IMR-90 (cell line): ENCODE results near the gene KIF1B. TPM values are rescaled to one million over a fixed set of nuclear protein-coding genes. Genes with fewer than 3 reads are reported as not detected.

Experiments used
- ATAC-seq: fragments of 200-7000 bp; cut with Tn5 transposase; 2 replicates; pipeline ENCODE4 v1.9.1; 2020; ENCODE audit warnings: low read depth, mild to moderate bottlenecking, moderate library complexity
- BruUV-seq: library from RNA; stranded (reverse); fragments of 400-500 nt; replicated peaks from 2 replicates; lab custom pipeline; 2021; lab: Mats Ljungman, UMichigan
- CTCF ChIA-PET: fragments of 300-600 bp; formaldehyde crosslinking; extraction: SDS; loops from one replicate; lab custom pipeline; 2021; ENCODE audit warnings: antibody characterized with exemption; lab: Yijun Ruan, JAX
- POLR2A ChIA-PET: fragments of 300-600 bp; sonication (Branson Sonifier 250); formaldehyde crosslinking; loops from one replicate; lab custom pipeline; 2022; ENCODE audit warnings: antibody characterized with exemption; ENCODE audit not compliant: unreplicated experiment; lab: Charles Lee
- DNase-seq: peaks from one replicate; pipeline ENCODE4 v3.0.0; 2013
- H2AFZ ChIP-seq: replicated peaks from 2 replicates; pipeline ENCODE3; 2013; ENCODE audit warnings: low read length, mild to moderate bottlenecking; ENCODE audit not compliant: poor library complexity
- H2AK5ac ChIP-seq: 2 replicates; pipeline ENCODE4 v1.6.1; 2013; ENCODE audit warnings: low read depth, low read length, inconsistent platforms
- H2AK9ac ChIP-seq: replicated peaks from 2 replicates; pipeline ENCODE3; 2013; ENCODE audit warnings: mild to moderate bottlenecking, low read depth, low read length, moderate library complexity; ENCODE audit not compliant: poor library complexity
- H2BK120ac ChIP-seq: 2 replicates; pipeline ENCODE4 v1.6.1; 2013; ENCODE audit warnings: low read depth, low read length, inconsistent platforms
- H2BK15ac ChIP-seq: 3 replicates; pipeline ENCODE4 v1.6.1; 2013; ENCODE audit warnings: low read depth, low read length, inconsistent platforms
- H2BK20ac ChIP-seq: 2 replicates; pipeline ENCODE4 v1.6.1; 2013; ENCODE audit warnings: low read depth, mild to moderate bottlenecking, inconsistent platforms, low read length, moderate library complexity
- H2BK5ac ChIP-seq: 2 replicates; pipeline ENCODE4 v1.6.1; 2013; ENCODE audit warnings: mild to moderate bottlenecking, low read depth, low read length, inconsistent platforms; ENCODE audit not compliant: poor library complexity, severe bottlenecking
- H3K14ac ChIP-seq: replicated peaks from 2 replicates; pipeline ENCODE4 v1.6.1; 2013; ENCODE audit warnings: low read depth, low read length, inconsistent platforms
- H3K18ac ChIP-seq: 2 replicates; pipeline ENCODE4 v1.6.1; 2013; ENCODE audit warnings: low read depth, low read length, control low read depth
- H3K23ac ChIP-seq: 2 replicates; pipeline ENCODE4 v1.6.1; 2013; ENCODE audit warnings: low read depth, low read length, inconsistent platforms
- H3K27ac ChIP-seq: 2 replicates; pipeline ENCODE4 v1.5.1; 2013; ENCODE audit warnings: mild to moderate bottlenecking, control low read depth, low read length; ENCODE audit not compliant: insufficient read depth
- H3K27me3 ChIP-seq: 2 replicates; pipeline ENCODE4 v1.6.1; 2013; ENCODE audit warnings: low read length; ENCODE audit not compliant: control insufficient read depth, insufficient read depth
- H3K36me3 ChIP-seq: 2 replicates; pipeline ENCODE4 v1.6.1; 2013; ENCODE audit warnings: low read length, mixed read lengths; ENCODE audit not compliant: control insufficient read depth, insufficient read depth
- H3K4ac ChIP-seq: 2 replicates; pipeline ENCODE4 v1.6.1; 2013; ENCODE audit warnings: low read depth, low read length, inconsistent platforms
- H3K4me1 ChIP-seq: 2 replicates; pipeline ENCODE4 v1.6.1; 2013; ENCODE audit warnings: low read length, mixed read lengths; ENCODE audit not compliant: control insufficient read depth, insufficient read depth
- H3K4me2 ChIP-seq: 2 replicates; pipeline ENCODE4 v1.6.1; 2013; ENCODE audit warnings: low read depth, mild to moderate bottlenecking, control low read depth, low read length, moderate library complexity
- H3K4me3 ChIP-seq: 2 replicates; pipeline ENCODE4 v1.5.1; 2013; ENCODE audit warnings: low read depth, mild to moderate bottlenecking, control low read depth, low read length, moderate library complexity; ENCODE audit not compliant: insufficient read depth
- H3K56ac ChIP-seq: 2 replicates; pipeline ENCODE4 v1.6.1; 2013; ENCODE audit warnings: low read length, inconsistent platforms; ENCODE audit not compliant: insufficient read depth; ENCODE audit errors: extremely low read depth
- H3K79me1 ChIP-seq, 2 experiments: 2 replicates each; pipeline ENCODE4 v1.6.1; 2013; ENCODE audit warnings: low read length in 2 of 2, inconsistent platforms in 1 of 2, low read depth in 1 of 2
- H3K9ac ChIP-seq: 2 replicates; pipeline ENCODE4 v1.6.1; 2013; ENCODE audit warnings: low read depth, low read length, control low read depth
- H3K9me1 ChIP-seq: 2 replicates; pipeline ENCODE4 v1.6.1; 2013; ENCODE audit warnings: low read length, inconsistent platforms; ENCODE audit not compliant: insufficient read depth
- H3K9me3 ChIP-seq: 2 replicates; pipeline ENCODE4 v1.6.1; 2013; ENCODE audit warnings: low read length; ENCODE audit not compliant: control insufficient read depth, insufficient read depth
- H4K20me1 ChIP-seq: 2 replicates; pipeline ENCODE4 v1.6.1; 2013; ENCODE audit warnings: low read length, inconsistent platforms; ENCODE audit not compliant: insufficient read depth
- H4K5ac ChIP-seq: 2 replicates; pipeline ENCODE4 v1.6.1; 2013; ENCODE audit warnings: mild to moderate bottlenecking, low read depth, low read length, control low read depth
- H4K8ac ChIP-seq, 2 experiments: 2 replicates each; pipeline ENCODE4 v1.6.1; 2013; ENCODE audit warnings: low read depth in 2 of 2, low read length in 2 of 2, control low read depth in 1 of 2, inconsistent platforms in 1 of 2
- H4K91ac ChIP-seq: 2 replicates; pipeline ENCODE4 v1.6.1; 2013; ENCODE audit warnings: low read depth, low read length, inconsistent platforms; ENCODE audit not compliant: insufficient read depth
- BHLHE40 ChIP-seq: fragments of 150-350 bp; IDR thresholded peaks from 2 replicates; pipeline ENCODE4 v1.6.1; 2016; ENCODE audit warnings: mild to moderate bottlenecking, low read depth, low read length
- CEBPB ChIP-seq: IDR thresholded peaks from 2 replicates; pipeline ENCODE4 v1.6.1; 2012; ENCODE audit warnings: low read depth, low read length, improper control_type of control experiment
- CHD1 ChIP-seq: IDR thresholded peaks from 2 replicates; pipeline ENCODE4 v1.6.1; 2012; ENCODE audit warnings: low read depth, low read length, improper control_type of control experiment
- FOS ChIP-seq: fragments of 150-350 bp; IDR thresholded peaks from 2 replicates; pipeline ENCODE4 v1.6.1; 2016; ENCODE audit warnings: low read depth, low read length
- MAFK ChIP-seq: IDR thresholded peaks from 2 replicates; pipeline ENCODE4 v1.6.1; 2012; ENCODE audit warnings: low read depth, low read length, improper control_type of control experiment
- MAZ ChIP-seq: IDR thresholded peaks from 2 replicates; pipeline ENCODE4 v1.6.1; 2012; ENCODE audit warnings: low read depth, mild to moderate bottlenecking, low read length, improper control_type of control experiment, moderate library complexity, borderline replicate concordance
- MXI1 ChIP-seq: IDR thresholded peaks from 2 replicates; pipeline ENCODE4 v1.6.1; 2012; ENCODE audit warnings: low read depth, mild to moderate bottlenecking, low read length, moderate library complexity, borderline replicate concordance
- NFE2L2 ChIP-seq: fragments of 150-350 bp; IDR thresholded peaks from 2 replicates; pipeline ENCODE4 v1.6.1; 2016; ENCODE audit warnings: low read depth, mild to moderate bottlenecking, low read length
- POLR2A ChIP-seq: IDR thresholded peaks from 2 replicates; pipeline ENCODE4 v1.6.1; 2012; ENCODE audit warnings: mild to moderate bottlenecking, low read depth, low read length
- RAD21 ChIP-seq: IDR thresholded peaks from 2 replicates; pipeline ENCODE4 v1.6.1; 2012; ENCODE audit warnings: low read length, improper control_type of control experiment
- RCOR1 ChIP-seq: IDR thresholded peaks from 2 replicates; pipeline ENCODE4 v1.6.1; 2012; ENCODE audit warnings: mild to moderate bottlenecking, low read length, improper control_type of control experiment; ENCODE audit not compliant: insufficient replicate concordance
- RFX5 ChIP-seq: IDR thresholded peaks from 2 replicates; pipeline ENCODE4 v1.8.0; 2012; ENCODE audit warnings: low read depth, mild to moderate bottlenecking, low read length, moderate library complexity
- SMC3 ChIP-seq: fragments of 150-350 bp; IDR thresholded peaks from 2 replicates; pipeline ENCODE4 v1.6.1; 2016; ENCODE audit warnings: low read depth, mild to moderate bottlenecking, antibody characterized with exemption, low read length, moderate library complexity
- WGBS, 2 experiments: methylation state at CpG; one replicate each; pipeline versions ENCODE4 v1.1.5 to v1.1.7; 2013; ENCODE audit warnings: missing lambda C conversion rate in 2 of 2; ENCODE audit not compliant: insufficient read length in 1 of 2; ENCODE audit errors: extremely low coverage in 2 of 2; 5-methylcytosine and 5-hydroxymethylcytosine counted together
- dilution Hi-C: fragments of 300-500 bp; cut with HindIII; formaldehyde crosslinking; loops from one replicate; pipeline ENCODE4 v1.14.3; 2018; ENCODE audit warnings: low sequenced_read_pairs; ENCODE audit not compliant: unreplicated experiment
- in situ Hi-C: fragments of 300-500 bp; cut with MboI; formaldehyde crosslinking; loops from 3 replicates; pipeline ENCODE4 v1.14.3; 2019; ENCODE audit warnings: low sequenced_read_pairs, inconsistent platforms, mixed read lengths
- intact Hi-C: fragments of 100-400 bp; cut with micrococcal nuclease; formaldehyde crosslinking; loops from 2 replicates; pipeline ENCODE4 v1.10.0; 2022
- polyA plus RNA-seq, 3 experiments: library from polyadenylated mRNA; depleted of rRNA; stranded (reverse); fragments of >200 nt; gene quantifications; 2 replicates each; pipeline ENCODE4 v1.2.3, GENCODE V29; 2012; ENCODE audit warnings: low replicate concordance in 1 of 3
- total RNA-seq: library from RNA; depleted of rRNA; stranded (reverse); fragments of >200 nt; gene quantifications from 2 replicates; pipeline ENCODE4 v1.2.3, GENCODE V29; 2012
- TF ChIP-seq, protein P1 (sequence below): fragments of 150-350 bp; IDR thresholded peaks from 2 replicates; pipeline ENCODE4 v1.6.1; 2016; ENCODE audit warnings: low read depth, mild to moderate bottlenecking, low read length, moderate library complexity, borderline replicate concordance
- TF ChIP-seq, protein P2 (sequence below): conservative IDR thresholded peaks from 2 replicates; pipeline ENCODE4 v1.5.1; 2012; ENCODE audit warnings: mild to moderate bottlenecking, low read depth, low read length, improper control_type of control experiment
- TF ChIP-seq, protein P3 (sequence below): fragments of 150-350 bp; IDR thresholded peaks from 2 replicates; pipeline ENCODE4 v1.6.1; 2017; ENCODE audit warnings: mild to moderate bottlenecking, antibody characterized with exemption, low read length, low read depth

Gene KIF1B
- total and polyA plus RNA-seq, 2 of the 4 experiments (the other 2 are of a cell fraction) = 13.0 to 21.1 TPM

DNA sequence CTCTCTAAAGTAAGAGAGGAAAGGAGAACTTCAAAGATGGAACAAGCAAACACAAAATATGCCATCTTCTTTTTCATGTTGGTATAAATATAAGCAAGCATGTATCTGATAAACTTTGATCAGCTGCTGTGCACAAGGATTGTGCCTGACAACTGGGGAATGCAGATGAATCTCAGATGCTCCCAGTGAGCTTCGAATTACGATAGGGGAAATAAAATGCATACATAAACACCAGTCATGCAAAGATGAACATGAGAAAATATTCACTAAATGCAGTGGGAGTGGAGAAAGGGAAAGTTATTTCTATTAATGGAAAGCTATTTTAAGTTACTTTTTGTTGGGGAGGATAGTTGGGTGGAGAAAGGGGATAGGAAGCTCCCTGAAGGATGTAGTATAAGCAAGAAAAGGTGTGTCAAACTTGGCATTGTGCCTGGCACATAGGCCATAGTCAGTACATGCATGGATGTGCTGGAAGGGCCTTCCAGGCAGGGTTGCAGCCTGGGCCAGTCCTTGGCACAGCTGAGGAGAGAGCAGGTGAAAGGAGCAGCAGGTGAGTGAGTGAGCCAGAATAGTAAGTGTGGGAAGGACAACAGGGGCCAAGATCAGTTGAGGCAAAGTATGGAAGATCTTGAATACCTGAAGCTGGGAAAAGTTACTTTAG is 130.7 kb downstream of the KIF1B start:
- Histone ChIP-seq H3K4me2 (no peak overlapping the region; the same call in 1 of the 2 replicates), H4K91ac (no peak overlapping the region), H2AK5ac (no peak overlapping the region), H2BK5ac (no peak overlapping the region), H3K79me1 (no peaks in the 10 kb centered on the region), H3K4ac (no peak overlapping the region), H2AK9ac (no peak overlapping the region), H3K9me3 (no peaks in the 10 kb centered on the region), H3K23ac (no peak overlapping the region), H4K20me1 (no peaks in the 10 kb centered on the region), H2BK20ac (no peak overlapping the region), H2BK120ac (no peak overlapping the region), H2AFZ (no peak overlapping the region), H3K36me3 (peaks cover 16% of the 10 kb centered on the region), H2BK15ac (no peak overlapping the region), H4K5ac (no peak overlapping the region), H3K9ac (no peak overlapping the region), H3K4me3 (no peak overlapping the region), H3K14ac (no peak overlapping the region), H3K18ac (no peak overlapping the region), H3K56ac (no peak overlapping the region), H3K9me1 (0 out of 2 replicates have a peak, but pooled peaks cover 2% of the 10 kb centered on the region), H3K27me3 (no peaks in the 10 kb centered on the region), H4K8ac (no peak overlapping the region), H3K4me1 (peaks cover 5% of the 10 kb centered on the region), H3K27ac (no peak overlapping the region)
- DNase-seq (peak; percentile 17), ATAC-seq (peak; percentile 63)
- BruUV-seq = no TSS peak
- ChIA-PET POLR2A (interaction anchor here (0.6 kb wide), 1 partner anchor 109 kb away, joined by 3 read pairs; the partner anchor contains the start of gene CORT), CTCF (no interaction called here)
- TF ChIP-seq POLR2A = no peak
- TF ChIP-seq RFX5 = no peak
- TF ChIP-seq, protein P1, sequence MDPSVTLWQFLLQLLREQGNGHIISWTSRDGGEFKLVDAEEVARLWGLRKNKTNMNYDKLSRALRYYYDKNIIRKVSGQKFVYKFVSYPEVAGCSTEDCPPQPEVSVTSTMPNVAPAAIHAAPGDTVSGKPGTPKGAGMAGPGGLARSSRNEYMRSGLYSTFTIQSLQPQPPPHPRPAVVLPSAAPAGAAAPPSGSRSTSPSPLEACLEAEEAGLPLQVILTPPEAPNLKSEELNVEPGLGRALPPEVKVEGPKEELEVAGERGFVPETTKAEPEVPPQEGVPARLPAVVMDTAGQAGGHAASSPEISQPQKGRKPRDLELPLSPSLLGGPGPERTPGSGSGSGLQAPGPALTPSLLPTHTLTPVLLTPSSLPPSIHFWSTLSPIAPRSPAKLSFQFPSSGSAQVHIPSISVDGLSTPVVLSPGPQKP = no peak
- TF ChIP-seq SMC3 = no peak
- TF ChIP-seq RCOR1 = no peak
- TF ChIP-seq, protein P2, sequence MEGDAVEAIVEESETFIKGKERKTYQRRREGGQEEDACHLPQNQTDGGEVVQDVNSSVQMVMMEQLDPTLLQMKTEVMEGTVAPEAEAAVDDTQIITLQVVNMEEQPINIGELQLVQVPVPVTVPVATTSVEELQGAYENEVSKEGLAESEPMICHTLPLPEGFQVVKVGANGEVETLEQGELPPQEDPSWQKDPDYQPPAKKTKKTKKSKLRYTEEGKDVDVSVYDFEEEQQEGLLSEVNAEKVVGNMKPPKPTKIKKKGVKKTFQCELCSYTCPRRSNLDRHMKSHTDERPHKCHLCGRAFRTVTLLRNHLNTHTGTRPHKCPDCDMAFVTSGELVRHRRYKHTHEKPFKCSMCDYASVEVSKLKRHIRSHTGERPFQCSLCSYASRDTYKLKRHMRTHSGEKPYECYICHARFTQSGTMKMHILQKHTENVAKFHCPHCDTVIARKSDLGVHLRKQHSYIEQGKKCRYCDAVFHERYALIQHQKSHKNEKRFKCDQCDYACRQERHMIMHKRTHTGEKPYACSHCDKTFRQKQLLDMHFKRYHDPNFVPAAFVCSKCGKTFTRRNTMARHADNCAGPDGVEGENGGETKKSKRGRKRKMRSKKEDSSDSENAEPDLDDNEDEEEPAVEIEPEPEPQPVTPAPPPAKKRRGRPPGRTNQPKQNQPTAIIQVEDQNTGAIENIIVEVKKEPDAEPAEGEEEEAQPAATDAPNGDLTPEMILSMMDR = no peak
- TF ChIP-seq, protein P3, sequence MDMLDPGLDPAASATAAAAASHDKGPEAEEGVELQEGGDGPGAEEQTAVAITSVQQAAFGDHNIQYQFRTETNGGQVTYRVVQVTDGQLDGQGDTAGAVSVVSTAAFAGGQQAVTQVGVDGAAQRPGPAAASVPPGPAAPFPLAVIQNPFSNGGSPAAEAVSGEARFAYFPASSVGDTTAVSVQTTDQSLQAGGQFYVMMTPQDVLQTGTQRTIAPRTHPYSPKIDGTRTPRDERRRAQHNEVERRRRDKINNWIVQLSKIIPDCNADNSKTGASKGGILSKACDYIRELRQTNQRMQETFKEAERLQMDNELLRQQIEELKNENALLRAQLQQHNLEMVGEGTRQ = no peak
- no peak for TF ChIP-seq FOS
- no peak for TF ChIP-seq BHLHE40
- no peak for TF ChIP-seq RAD21
- no peak for TF ChIP-seq NFE2L2
- TF ChIP-seq CEBPB = no peak
- no peak for TF ChIP-seq CHD1
- TF ChIP-seq MXI1 = no peak
- TF ChIP-seq MAZ = no peak
- no peak for TF ChIP-seq MAFK
- intact Hi-C loops (no loop called here), dilution Hi-C loops (no loop called here), in situ Hi-C loops (no loop called here)
- WGBS, 2 experiments = no CpG with 5 or more reads among the region's 2 CpGs
